Chondrocyte (in vitro differentiated cells): Measurements from ENCODE around the gene OR10K1. TPM values are rescaled to one million over a fixed set of nuclear protein-coding genes. Genes with fewer than 3 reads are reported as not detected.

Source experiments
- DNase-seq: peaks from one replicate; pipeline ENCODE4 v3.0.0; 2021; ENCODE audit warnings: mixed read lengths, low spot score
- H3K27ac Mint-ChIP-seq: one replicate; pipeline ENCODE4 v1.8.0; 2021; ENCODE audit warnings: mild to moderate bottlenecking, moderate library complexity, mixed read lengths; ENCODE audit not compliant: unreplicated experiment
- H3K27me3 Mint-ChIP-seq: 2 replicates; pipeline ENCODE4 v1.8.0; 2021; ENCODE audit warnings: low read depth, mixed read lengths
- H3K36me3 Mint-ChIP-seq: 2 replicates; pipeline ENCODE4 v1.8.0; 2021; ENCODE audit warnings: low read depth, mixed read lengths
- H3K4me1 Mint-ChIP-seq: 2 replicates; pipeline ENCODE4 v1.8.0; 2021; ENCODE audit warnings: low read depth, mild to moderate bottlenecking, mixed read lengths
- H3K4me3 Mint-ChIP-seq: one replicate; pipeline ENCODE4 v1.8.0; 2021; ENCODE audit warnings: mild to moderate bottlenecking, moderate library complexity, mixed read lengths; ENCODE audit not compliant: unreplicated experiment
- H3K9me3 Mint-ChIP-seq: 2 replicates; pipeline ENCODE4 v1.8.0; 2021; ENCODE audit warnings: low read depth, mixed read lengths
- total RNA-seq: library from RNA; stranded (reverse); gene quantifications from 3 replicates; pipeline ENCODE4 v1.2.1, GENCODE V29; 2021
- TF ChIP-seq, protein P1 (sequence below): fragments of 200-600 bp; sonication (generic); IDR thresholded peaks from 2 replicates; pipeline ENCODE4 v1.5.0; 2021; ENCODE audit warnings: antibody characterized with exemption, mild to moderate bottlenecking, moderate library complexity

The OR10K1 gene
- total RNA-seq, 1 donor from 2014 or later, result not detected

DNA sequence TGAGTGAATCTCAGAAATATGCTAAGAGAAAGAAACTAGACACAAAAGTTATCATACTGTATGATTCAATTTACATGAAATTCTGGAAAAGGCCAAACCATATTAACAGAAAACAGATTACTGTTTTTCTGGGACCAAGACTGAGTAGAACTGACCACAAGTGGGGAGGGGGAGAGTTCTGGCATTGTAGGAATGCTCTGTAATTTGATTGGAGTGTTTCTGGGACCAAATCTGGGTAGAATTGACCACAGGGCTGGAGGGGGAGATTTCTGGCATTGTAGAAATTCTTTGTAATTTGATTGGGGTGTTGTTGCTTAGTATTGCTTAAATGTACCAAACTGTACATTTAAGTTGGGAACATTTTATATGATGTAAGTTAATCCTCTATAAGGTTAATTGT, 3.4 kb upstream of the OR10K1 start:
- Mint-ChIP-seq H3K27me3 (peaks cover 2% of the 10 kb centered on the region), H3K36me3 (no peaks in the 10 kb centered on the region)

DNA sequence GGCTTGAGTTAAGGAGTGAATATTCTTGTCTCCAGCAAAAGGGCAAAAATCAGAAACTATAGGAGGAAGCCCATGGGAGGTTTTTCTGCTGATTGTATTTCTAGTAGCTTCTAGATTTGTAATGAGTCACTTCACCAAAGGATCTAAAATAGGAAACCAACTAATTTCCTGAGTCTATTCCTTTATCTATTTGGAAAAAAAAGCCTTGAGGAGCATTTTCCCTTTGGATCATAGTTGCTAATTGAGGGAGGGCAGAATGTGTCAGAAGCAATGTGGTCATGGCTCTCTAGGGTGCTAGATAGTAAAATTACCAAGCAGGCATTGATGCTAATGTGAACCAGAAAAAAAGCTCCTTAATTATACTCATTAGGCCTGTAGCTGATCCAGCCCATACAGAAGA, 10.3 kb downstream of the OR10K1 start, which contains the start of gene OR10R2:
Gene OR10R2 (plus strand): TSS at position 301 of the 400 bp plus-strand sequence. CDS start 106 bp downstream, outside the sequence.
- H3K4me3 Mint-ChIP-seq, result no peak within 1 kb of the TSS
- no peaks in the 10 kb centered on the region for H3K36me3 Mint-ChIP-seq
- TF ChIP-seq, protein P1, sequence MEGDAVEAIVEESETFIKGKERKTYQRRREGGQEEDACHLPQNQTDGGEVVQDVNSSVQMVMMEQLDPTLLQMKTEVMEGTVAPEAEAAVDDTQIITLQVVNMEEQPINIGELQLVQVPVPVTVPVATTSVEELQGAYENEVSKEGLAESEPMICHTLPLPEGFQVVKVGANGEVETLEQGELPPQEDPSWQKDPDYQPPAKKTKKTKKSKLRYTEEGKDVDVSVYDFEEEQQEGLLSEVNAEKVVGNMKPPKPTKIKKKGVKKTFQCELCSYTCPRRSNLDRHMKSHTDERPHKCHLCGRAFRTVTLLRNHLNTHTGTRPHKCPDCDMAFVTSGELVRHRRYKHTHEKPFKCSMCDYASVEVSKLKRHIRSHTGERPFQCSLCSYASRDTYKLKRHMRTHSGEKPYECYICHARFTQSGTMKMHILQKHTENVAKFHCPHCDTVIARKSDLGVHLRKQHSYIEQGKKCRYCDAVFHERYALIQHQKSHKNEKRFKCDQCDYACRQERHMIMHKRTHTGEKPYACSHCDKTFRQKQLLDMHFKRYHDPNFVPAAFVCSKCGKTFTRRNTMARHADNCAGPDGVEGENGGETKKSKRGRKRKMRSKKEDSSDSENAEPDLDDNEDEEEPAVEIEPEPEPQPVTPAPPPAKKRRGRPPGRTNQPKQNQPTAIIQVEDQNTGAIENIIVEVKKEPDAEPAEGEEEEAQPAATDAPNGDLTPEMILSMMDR, result no peak
- H3K27me3 Mint-ChIP-seq, result peaks cover 2% of the 10 kb centered on the region
- H3K9me3 Mint-ChIP-seq, result no peaks in the 10 kb centered on the region
- DNase-seq, result no peak
- H3K27ac Mint-ChIP-seq, result no peak within 1 kb of the TSS
- no peaks in the 10 kb centered on the region for H3K4me1 Mint-ChIP-seq

More for the DNA sequence above, 3.4 kb upstream of the OR10K1 start:
- peaks cover 5% of the 10 kb centered on the region for H3K9me3 Mint-ChIP-seq
- no peak overlapping the region for H3K27ac Mint-ChIP-seq
- H3K4me1 Mint-ChIP-seq, result no peaks in the 10 kb centered on the region
- TF ChIP-seq, protein P1, result no peak
- H3K4me3 Mint-ChIP-seq, result no peak overlapping the region
- DNase-seq, result no peak

DNA sequence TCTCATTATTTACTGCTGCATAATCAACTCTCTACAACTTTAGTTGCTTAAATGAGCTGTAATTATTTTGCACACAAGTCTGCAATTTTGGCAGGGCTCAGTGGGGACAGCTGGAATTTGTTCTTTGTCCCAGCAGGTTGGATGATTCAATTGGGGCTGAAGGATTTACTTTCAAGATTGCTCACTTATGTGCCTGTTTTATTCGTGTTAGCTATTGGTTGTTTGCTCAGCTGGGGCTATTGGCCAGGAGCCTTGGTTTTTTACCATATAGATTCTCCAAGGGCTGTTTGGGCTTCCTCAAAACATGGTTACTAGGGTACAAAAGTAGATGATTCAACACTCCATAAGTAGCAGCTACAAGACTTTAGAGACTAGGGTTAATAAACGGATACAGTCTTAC, 23.8 kb downstream of the OR10K1 start:
- Mint-ChIP-seq H3K4me1 (no peaks in the 10 kb centered on the region), H3K27ac (no peak overlapping the region), H3K9me3 (no peaks in the 10 kb centered on the region), H3K27me3 (peaks cover 5% of the 10 kb centered on the region), H3K4me3 (no peak overlapping the region), H3K36me3 (no peaks in the 10 kb centered on the region)
- TF ChIP-seq, protein P1, result no peak
- DNase-seq, result no peak

DNA sequence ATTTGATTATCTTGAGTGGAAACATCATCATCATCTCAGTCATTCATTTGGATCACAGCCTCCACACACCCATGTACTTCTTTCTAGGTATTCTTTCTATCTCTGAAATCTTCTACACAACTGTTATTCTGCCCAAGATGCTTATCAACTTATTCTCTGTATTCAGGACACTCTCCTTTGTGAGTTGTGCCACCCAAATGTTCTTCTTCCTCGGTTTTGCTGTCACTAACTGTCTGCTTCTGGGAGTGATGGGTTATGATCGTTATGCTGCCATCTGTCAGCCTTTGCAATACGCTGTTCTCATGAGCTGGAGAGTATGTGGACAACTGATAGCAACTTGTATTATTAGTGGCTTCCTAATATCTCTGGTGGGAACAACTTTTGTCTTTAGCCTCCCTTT, 29.7 kb downstream of the OR10K1 start:
- DNase-seq, result no peak

DNA sequence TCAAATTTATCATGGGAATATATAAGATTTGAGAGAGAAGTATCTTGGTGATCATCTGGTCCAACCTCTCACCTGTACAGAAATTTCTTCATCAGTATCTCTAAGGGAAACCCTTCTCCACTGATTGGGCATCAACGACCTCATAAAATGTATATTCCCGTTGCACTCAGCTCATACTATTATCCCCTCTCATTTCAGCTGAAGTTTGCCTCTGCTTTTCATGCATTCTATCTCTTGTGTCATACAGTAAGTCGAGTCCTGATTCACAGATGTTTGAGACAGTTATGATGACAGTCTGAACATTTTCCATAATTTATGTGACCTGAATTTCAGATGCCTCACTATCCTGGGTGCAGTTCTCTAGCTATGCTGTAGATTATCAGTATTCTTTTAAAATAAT, 31.4 kb downstream of the OR10K1 start:
- H3K27ac Mint-ChIP-seq, result no peak overlapping the region

More for the DNA sequence above, 29.7 kb downstream of the OR10K1 start:
- Mint-ChIP-seq H3K4me3 (no peak overlapping the region), H3K4me1 (no peaks in the 10 kb centered on the region), H3K36me3 (no peaks in the 10 kb centered on the region), H3K27me3 (peaks cover 8% of the 10 kb centered on the region), H3K9me3 (no peaks in the 10 kb centered on the region), H3K27ac (no peak overlapping the region)
- TF ChIP-seq, protein P1, result no peak

More for the DNA sequence above, 31.4 kb downstream of the OR10K1 start:
- TF ChIP-seq, protein P1, result no peak
- Mint-ChIP-seq H3K9me3 (no peaks in the 10 kb centered on the region), H3K4me1 (no peaks in the 10 kb centered on the region), H3K4me3 (no peak overlapping the region), H3K36me3 (no peaks in the 10 kb centered on the region), H3K27me3 (peaks cover 6% of the 10 kb centered on the region)
- no peak for DNase-seq
